ENCODE measurements around the gene CHIC2.

Gene CHIC2

GRCh38 chr4:53992785-53993184 lies 71.6 kb downstream of the CHIC2 start:
- FAIRE-seq = no peak
- TF ChIP-seq TAF1 (IDR thresholded peaks at IDR 0.05; ENCODE audit: borderline replicate concordance, low read depth, low read length) (no peak), POLR2AphosphoS5 (IDR thresholded peaks at IDR 0.05; ENCODE audit: low read depth, low read length) (no peak), POLR2A (IDR thresholded peaks at IDR 0.05; ENCODE audit: low read depth, low read length) (no peak)

GRCh38 chr4:53991821-53992220 lies 72.6 kb downstream of the CHIC2 start:
- TF ChIP-seq POLR2A (IDR thresholded peaks at IDR 0.05; ENCODE audit: low read depth, low read length) (no peak), POLR2AphosphoS5 (IDR thresholded peaks at IDR 0.05; ENCODE audit: low read depth, low read length) (no peak), TAF1 (IDR thresholded peaks at IDR 0.05; ENCODE audit: borderline replicate concordance, low read depth, low read length) (no peak)
- DNase-seq (ENCODE audit: insufficient read length) (no peak), FAIRE-seq (no peak)

More at GRCh38 chr4:53992785-53993184, 71.6 kb downstream of the CHIC2 start:
- no peak for DNase-seq (ENCODE audit: insufficient read length)

DNA sequence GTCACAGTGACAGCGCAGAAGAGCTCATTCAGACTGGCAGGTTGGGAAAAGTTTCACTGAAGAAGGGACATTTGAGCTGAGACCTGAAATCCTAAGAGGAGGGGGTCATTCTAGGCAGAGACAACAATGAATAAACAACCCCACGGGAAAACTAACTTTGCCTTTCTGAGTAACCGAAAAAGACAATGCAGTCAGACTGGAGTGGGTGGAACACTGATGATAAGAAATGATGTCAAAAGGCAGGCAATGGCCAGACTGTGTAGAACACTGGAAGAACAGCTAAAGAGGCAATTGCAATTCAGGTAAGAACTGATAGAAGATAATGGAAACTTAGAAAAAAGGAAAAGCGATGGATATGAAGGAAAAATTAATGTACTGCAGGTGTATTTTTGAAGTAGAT lies 73.8 kb downstream of the CHIC2 start:
- FAIRE-seq (no peak), DNase-seq (ENCODE audit: insufficient read length) (no peak)
- TF ChIP-seq POLR2A (IDR thresholded peaks at IDR 0.05; ENCODE audit: low read depth, low read length) (no peak), POLR2AphosphoS5 (IDR thresholded peaks at IDR 0.05; ENCODE audit: low read depth, low read length) (no peak), TAF1 (IDR thresholded peaks at IDR 0.05; ENCODE audit: borderline replicate concordance, low read depth, low read length) (no peak)

DNA sequence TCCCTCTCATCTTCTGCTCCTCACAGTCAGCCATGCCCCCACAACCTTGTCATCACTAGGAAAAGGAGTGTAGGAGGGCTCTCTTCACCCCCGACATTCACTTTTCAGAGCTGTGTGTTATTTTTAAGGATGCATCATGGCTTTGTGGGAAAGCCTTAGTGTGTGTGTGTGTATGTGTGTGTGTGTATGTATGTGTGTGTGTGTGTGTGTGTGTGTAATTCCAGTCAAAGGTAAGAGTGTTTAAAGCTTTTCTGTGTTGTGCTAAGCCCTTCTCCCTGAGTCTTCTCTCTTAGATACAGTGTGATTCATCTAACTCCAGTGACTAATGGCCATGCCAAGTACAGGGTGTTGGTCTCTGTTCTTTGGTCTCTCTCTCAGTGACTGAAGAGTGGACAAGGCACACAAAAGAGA lies 76.6 kb downstream of the CHIC2 start:
- DNase-seq (ENCODE audit: insufficient read length) = no peak
- TF ChIP-seq POLR2AphosphoS5 (IDR thresholded peaks at IDR 0.05; ENCODE audit: low read depth, low read length) = no peak
- no peak for TF ChIP-seq TAF1 (IDR thresholded peaks at IDR 0.05; ENCODE audit: borderline replicate concordance, low read depth, low read length)
- TF ChIP-seq POLR2A (IDR thresholded peaks at IDR 0.05; ENCODE audit: low read depth, low read length) = no peak
- no peak for FAIRE-seq

- DNase-seq (ENCODE audit: insufficient read length) (no peak), FAIRE-seq (no peak)
- TF ChIP-seq POLR2AphosphoS5 (IDR thresholded peaks at IDR 0.05; ENCODE audit: low read depth, low read length) (no peak), POLR2A (IDR thresholded peaks at IDR 0.05; ENCODE audit: low read depth, low read length) (no peak), TAF1 (IDR thresholded peaks at IDR 0.05; ENCODE audit: borderline replicate concordance, low read depth, low read length) (no peak)
Observed at GRCh38 chr4:53986062-53986461, 78.3 kb downstream of the CHIC2 start.

DNA sequence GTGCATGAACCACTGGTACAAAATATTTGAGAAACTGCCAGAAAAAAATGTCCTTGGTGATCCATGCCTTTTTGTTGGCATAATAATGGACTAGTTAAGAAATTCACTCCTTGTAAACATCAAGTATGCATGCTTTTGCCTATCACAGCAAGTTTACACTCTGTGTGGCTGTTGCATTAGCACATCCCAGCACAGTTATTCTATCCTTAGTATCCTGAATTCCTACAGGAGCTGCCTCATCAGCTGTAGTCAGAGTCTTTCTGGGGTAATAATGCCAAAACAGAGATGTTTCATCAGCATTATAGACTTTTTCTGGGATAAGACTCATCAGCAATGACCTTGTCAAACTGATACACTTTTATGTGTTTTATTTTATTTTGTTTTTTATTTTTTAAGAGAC lies 82.8 kb downstream of the CHIC2 start:
- DNase-seq (ENCODE audit: insufficient read length) = no peak
- TF ChIP-seq POLR2A (IDR thresholded peaks at IDR 0.05; ENCODE audit: low read depth, low read length) = no peak
- no peak for TF ChIP-seq POLR2AphosphoS5 (IDR thresholded peaks at IDR 0.05; ENCODE audit: low read depth, low read length)
- no peak for TF ChIP-seq TAF1 (IDR thresholded peaks at IDR 0.05; ENCODE audit: borderline replicate concordance, low read depth, low read length)
- FAIRE-seq = no peak

- FAIRE-seq = no peak
- DNase-seq (ENCODE audit: insufficient read length) = no peak
- TF ChIP-seq POLR2A (IDR thresholded peaks at IDR 0.05; ENCODE audit: low read depth, low read length) (no peak), POLR2AphosphoS5 (IDR thresholded peaks at IDR 0.05; ENCODE audit: low read depth, low read length) (no peak), TAF1 (IDR thresholded peaks at IDR 0.05; ENCODE audit: borderline replicate concordance, low read depth, low read length) (no peak)
Observed at GRCh38 chr4:53981066-53981465, 83.3 kb downstream of the CHIC2 start.

DNA sequence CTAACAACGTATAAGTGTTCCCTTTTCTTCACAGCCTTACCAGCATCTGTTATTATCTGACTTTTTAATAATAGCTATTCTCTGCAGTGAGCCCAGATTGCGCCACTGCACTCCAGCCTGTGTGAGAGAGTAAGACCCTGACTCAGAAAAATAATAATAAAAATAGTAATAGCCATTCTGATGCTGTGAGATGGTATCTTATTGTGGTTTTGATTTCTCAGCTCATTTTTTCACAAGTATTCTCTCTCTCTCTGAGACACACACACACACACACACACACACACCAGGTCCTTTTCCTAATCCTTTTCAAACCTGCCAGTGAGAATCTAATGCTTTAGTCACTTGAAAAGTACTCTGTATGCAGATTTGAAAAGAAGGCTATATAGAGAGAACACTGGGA lies 89.8 kb downstream of the CHIC2 start:
- FAIRE-seq = no peak
- DNase-seq (ENCODE audit: insufficient read length) = no peak
- TF ChIP-seq POLR2AphosphoS5 (IDR thresholded peaks at IDR 0.05; ENCODE audit: low read depth, low read length) (no peak), POLR2A (IDR thresholded peaks at IDR 0.05; ENCODE audit: low read depth, low read length) (no peak), TAF1 (IDR thresholded peaks at IDR 0.05; ENCODE audit: borderline replicate concordance, low read depth, low read length) (no peak)

DNA sequence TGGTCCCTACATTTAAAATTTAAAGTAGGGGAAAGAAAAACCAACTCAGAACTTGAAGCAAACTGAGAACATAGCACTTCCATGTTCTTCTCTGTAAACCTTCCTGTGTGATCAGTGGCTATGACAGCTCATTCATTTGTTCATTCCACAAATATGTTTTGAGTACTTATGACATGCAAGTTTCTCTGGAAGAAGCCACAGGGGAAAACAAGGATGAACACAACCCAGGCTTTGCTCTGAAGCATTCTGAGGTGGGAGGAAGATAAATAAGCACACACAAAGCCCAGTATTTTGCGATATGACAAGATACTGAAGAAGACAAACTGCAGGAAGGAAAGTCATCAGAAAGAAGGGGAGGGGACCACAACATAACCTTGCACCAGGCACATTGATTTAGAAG lies 96.4 kb downstream of the CHIC2 start:
- TF ChIP-seq POLR2AphosphoS5 (IDR thresholded peaks at IDR 0.05; ENCODE audit: low read depth, low read length) (no peak), TAF1 (IDR thresholded peaks at IDR 0.05; ENCODE audit: borderline replicate concordance, low read depth, low read length) (no peak), POLR2A (IDR thresholded peaks at IDR 0.05; ENCODE audit: low read depth, low read length) (no peak)
- DNase-seq (ENCODE audit: insufficient read length) = no peak
- FAIRE-seq = no peak

GRCh38 chr4:53963781-53964180 lies 100.6 kb downstream of the CHIC2 start:
- TF ChIP-seq TAF1 (IDR thresholded peaks at IDR 0.05; ENCODE audit: borderline replicate concordance, low read depth, low read length) (no peak), POLR2A (IDR thresholded peaks at IDR 0.05; ENCODE audit: low read depth, low read length) (no peak), POLR2AphosphoS5 (IDR thresholded peaks at IDR 0.05; ENCODE audit: low read depth, low read length) (no peak)
- FAIRE-seq = no peak

DNA sequence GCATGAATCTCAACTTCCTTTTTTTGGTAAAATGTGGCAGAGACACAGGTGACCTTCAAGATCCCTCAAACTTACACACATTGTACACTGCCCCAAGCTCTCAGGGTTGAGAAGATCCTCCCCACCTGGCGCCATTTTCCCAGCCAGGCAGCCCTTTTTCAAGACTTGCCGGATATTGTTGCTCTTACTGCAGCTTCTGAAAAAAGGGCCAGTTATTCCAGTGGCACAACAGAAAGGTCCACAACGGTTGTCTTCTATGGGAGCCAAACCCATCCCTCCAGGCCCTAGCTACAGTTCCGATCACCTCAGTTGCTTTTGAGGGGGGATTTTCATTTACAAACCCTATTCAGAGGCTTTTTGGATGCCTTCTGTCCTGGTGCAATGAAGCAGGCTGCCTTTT lies 101.1 kb downstream of the CHIC2 start:
- no peak for TF ChIP-seq POLR2AphosphoS5 (IDR thresholded peaks at IDR 0.05; ENCODE audit: low read depth, low read length)
- no peak for TF ChIP-seq TAF1 (IDR thresholded peaks at IDR 0.05; ENCODE audit: borderline replicate concordance, low read depth, low read length)
- TF ChIP-seq POLR2A (IDR thresholded peaks at IDR 0.05; ENCODE audit: low read depth, low read length) = no peak
- DNase-seq (ENCODE audit: insufficient read length) (no peak), FAIRE-seq (no peak)

More at GRCh38 chr4:53963781-53964180, 100.6 kb downstream of the CHIC2 start:
- DNase-seq (ENCODE audit: insufficient read length) = no peak

GRCh38 chr4:53962516-53963225 lies 101.7 kb downstream of the CHIC2 start:
- TF ChIP-seq TAF1 (IDR thresholded peaks at IDR 0.05; ENCODE audit: borderline replicate concordance, low read depth, low read length) (no peak), POLR2A (IDR thresholded peaks at IDR 0.05; ENCODE audit: low read depth, low read length) (no peak), POLR2AphosphoS5 (IDR thresholded peaks at IDR 0.05; ENCODE audit: low read depth, low read length) (no peak)
- DNase-seq (ENCODE audit: insufficient read length) = no peak
- FAIRE-seq = no peak

Data from GM12892 (cell line).